Ovary (tissue), 3 donors: Measurements from ENCODE around the gene FABP7.

Experiments
- EP300 ChIP-seq: sonication (generic); formaldehyde crosslinking; IDR thresholded peaks from one replicate; pipeline ENCODE4 v1.6.1; 2017; ENCODE audit warnings: antibody characterized with exemption
- POLR2A ChIP-seq: fragments of 450-650 bp; IDR thresholded peaks from one replicate; pipeline ENCODE4 v1.6.1; 2017; ENCODE audit warnings: antibody characterized with exemption, mild to moderate bottlenecking, moderate library complexity
- TF ChIP-seq, protein P1 (sequence below), 3 donors: fragments of 450-650 bp in 2 of 3; fragments of 200-600 bp in 1 of 3; IDR thresholded peaks; one replicate each; pipeline versions ENCODE4 v1.5.1 to v1.8.0; 2016 to 2022; ENCODE audit warnings: antibody characterized with exemption in 3 of 3, mild to moderate bottlenecking in 1 of 3
- donor health status: DM: no; HTN: no; CAD: no.

DNA sequence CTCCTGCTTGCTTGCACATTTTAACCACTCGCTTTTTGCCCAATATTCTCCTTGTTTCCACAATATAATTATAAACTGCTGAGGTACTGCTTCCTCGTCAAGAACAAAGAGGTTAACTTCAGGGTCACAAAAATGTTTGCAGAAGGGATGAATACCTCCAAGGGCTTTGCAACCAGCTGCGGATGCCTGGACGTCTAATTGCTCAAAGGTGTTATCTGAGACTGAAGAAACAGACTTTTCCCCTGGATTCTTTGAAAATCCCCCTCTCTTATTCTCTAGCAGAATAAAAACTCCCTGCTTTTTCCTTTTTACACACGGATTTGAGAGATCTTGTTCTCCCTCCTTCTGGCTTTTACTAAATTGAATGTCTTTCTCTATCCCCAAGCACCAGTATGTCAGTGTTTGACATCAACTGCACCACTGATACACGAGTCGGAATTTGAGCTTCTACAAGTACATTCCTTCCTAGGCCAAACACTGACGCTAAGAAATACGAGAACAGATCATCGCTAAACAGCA, 9.2 kb downstream of the FABP7 start:
- TF ChIP-seq, protein P1, sequence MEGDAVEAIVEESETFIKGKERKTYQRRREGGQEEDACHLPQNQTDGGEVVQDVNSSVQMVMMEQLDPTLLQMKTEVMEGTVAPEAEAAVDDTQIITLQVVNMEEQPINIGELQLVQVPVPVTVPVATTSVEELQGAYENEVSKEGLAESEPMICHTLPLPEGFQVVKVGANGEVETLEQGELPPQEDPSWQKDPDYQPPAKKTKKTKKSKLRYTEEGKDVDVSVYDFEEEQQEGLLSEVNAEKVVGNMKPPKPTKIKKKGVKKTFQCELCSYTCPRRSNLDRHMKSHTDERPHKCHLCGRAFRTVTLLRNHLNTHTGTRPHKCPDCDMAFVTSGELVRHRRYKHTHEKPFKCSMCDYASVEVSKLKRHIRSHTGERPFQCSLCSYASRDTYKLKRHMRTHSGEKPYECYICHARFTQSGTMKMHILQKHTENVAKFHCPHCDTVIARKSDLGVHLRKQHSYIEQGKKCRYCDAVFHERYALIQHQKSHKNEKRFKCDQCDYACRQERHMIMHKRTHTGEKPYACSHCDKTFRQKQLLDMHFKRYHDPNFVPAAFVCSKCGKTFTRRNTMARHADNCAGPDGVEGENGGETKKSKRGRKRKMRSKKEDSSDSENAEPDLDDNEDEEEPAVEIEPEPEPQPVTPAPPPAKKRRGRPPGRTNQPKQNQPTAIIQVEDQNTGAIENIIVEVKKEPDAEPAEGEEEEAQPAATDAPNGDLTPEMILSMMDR (IDR thresholded peaks at IDR 0.05): no peak
- TF ChIP-seq POLR2A (no peak), EP300 (no peak)
